SK-N-MC (cell line): ENCODE data around the gene LRRC63.

Experiments
- EZH2 ChIP-seq: fragments of 200-600 bp; sonication (generic); IDR thresholded peaks from one replicate; pipeline ENCODE4 v1.6.1; 2017; ENCODE audit warnings: antibody characterized with exemption
- FOXP2 ChIP-seq: optimal IDR thresholded peaks from 2 replicates; pipeline ENCODE3; 2011; ENCODE audit warnings: mild to moderate bottlenecking, moderate library complexity; ENCODE audit not compliant: insufficient read depth; ENCODE audit errors: extremely low read length, control extremely low read depth
- POLR2AphosphoS5 ChIP-seq: IDR thresholded peaks from 2 replicates; pipeline ENCODE4 v1.6.1; 2012; ENCODE audit warnings: mild to moderate bottlenecking, low read depth, low read length, borderline replicate concordance

DNA sequence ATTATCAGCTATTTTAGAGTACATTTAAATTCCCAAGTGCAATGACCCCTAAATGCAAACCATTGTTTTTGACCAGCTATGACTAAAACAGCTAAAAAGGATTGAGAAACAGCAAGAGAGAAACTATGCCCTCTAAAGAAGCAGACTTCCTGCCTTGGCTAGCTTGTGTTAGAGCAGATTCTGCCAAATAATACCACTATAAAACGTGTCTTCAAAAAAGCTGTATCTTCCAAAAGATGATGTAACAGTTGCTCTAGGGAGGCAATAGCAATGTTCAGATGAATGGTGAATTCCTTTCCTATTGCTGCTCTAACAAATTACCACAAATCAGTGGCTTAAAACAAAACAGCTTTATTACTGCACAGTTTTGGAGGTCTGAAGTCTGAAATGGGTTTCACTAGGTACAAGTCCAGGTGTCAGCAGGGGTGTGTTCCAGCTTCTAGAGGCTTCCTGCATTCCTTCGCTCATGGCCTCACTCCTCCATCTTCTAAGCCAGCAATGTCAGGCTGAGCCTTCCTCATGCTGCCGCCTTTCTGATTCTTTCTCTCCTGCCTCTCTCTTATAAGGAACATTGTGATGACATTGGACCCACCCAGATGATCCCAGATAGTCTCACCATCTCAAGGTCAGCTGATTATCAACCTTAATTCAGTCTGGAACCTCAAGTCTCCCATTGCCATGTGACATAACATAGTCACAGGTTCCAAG, 84.5 kb downstream of the LRRC63 start:
- TF ChIP-seq POLR2AphosphoS5 (no peak), EZH2 (no peak), FOXP2 (no peak)
